ENCODE results near the gene IFI6. TPM values are rescaled to one million over a fixed set of nuclear protein-coding genes. Genes with fewer than 3 reads are reported as not detected.

The IFI6 gene
- total and polyA plus RNA-seq, 2 of the 8 experiments (the other 6 are each of a cell fraction or from before 2014, with no cell fraction given): 6.1 to 13.2 TPM

DNA sequence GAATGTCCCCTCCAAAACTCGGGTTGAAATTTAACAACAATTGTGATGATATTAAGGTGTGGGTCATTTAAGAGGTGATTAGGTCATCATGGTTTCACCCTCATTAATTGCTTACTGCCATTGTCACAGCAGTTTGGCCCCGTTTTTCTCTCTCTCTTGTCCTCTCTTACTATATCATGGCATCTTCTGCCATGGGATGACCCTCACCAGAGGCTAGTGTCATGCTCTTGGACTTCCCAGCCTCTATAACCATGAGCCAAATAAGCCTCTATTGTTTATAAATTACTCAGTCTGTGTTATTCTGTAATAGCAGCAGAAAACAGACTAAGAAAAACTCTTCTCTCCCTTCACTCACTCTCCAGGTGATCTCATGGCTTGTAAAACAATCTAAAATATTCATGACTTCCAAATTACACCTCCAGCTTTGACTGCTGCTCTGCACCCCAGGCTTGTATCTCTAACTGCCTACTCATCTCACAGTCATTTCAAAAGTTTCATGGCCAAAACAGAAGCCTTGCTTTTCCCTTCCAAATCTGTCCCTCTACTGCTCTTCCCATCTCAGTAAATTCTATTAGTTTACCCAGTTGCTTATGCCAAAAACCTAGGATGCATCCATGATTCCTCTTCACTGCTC lies 44.4 kb upstream of the IFI6 start:
- Histone ChIP-seq H3K9ac (replicated peaks in 1 of 4; ENCODE audit: extremely low read depth in 1 of 4, low read depth in 3 of 4, low read length in 3 of 4) (no peak overlapping the region), H3K4me3 (ENCODE audit: extremely low read depth in 1 of 4, insufficient read depth in 2 of 4, low read depth in 3 of 4, low read length in 4 of 4) (no peak overlapping the region), H2BK15ac (ENCODE audit: low read length) (no peak overlapping the region), H3K23ac (ENCODE audit: insufficient read length) (no peak overlapping the region), H2AK5ac (ENCODE audit: low read depth, low read length) (no peak overlapping the region), H2BK20ac (ENCODE audit: low read length) (no peak overlapping the region), H2BK120ac (replicated peaks; ENCODE audit: low read depth, low read length) (no peak overlapping the region), H3K23me2 (ENCODE audit: low read depth, low read length) (no peaks in the 10 kb centered on the region; the same call in 1 of the 2 replicates), H3K79me1 (ENCODE audit: low read depth, low read length) (no peaks in the 10 kb centered on the region), H3K4me1 (replicated peaks in 1 of 4; ENCODE audit: control insufficient read depth in 3 of 4, insufficient read depth in 4 of 4, low read length in 3 of 4) (peaks cover 0 to 6% (median 2%) of the 10 kb centered on the region in 4 experiments; a peak in 3 of 7 replicates), H2AFZ (ENCODE audit: low read length) (no peak overlapping the region), H4K5ac (ENCODE audit: insufficient read length, low read depth, low read length) (no peak overlapping the region), H3K56ac (replicated peaks; ENCODE audit: insufficient read length, low read depth, low read length) (no peak overlapping the region), H3K9me3 (ENCODE audit: insufficient read depth in 2 of 2, low read depth in 1 of 2, low read length in 1 of 2) (peaks cover 0 to 3% of the 10 kb centered on the region in 2 experiments; a peak in 2 of 4 replicates), H3K14ac (ENCODE audit: insufficient read length) (no peak overlapping the region), H3K18ac (ENCODE audit: extremely low read depth, low read length) (no peak overlapping the region), H4K8ac (ENCODE audit: extremely low read depth, insufficient read depth, low read length) (no peak overlapping the region), H3K36me3 (ENCODE audit: control insufficient read depth in 2 of 4, insufficient read depth in 4 of 4, low read length in 3 of 4) (no peaks in the 10 kb centered on the region), H4K20me1 (replicated peaks in 1 of 2; ENCODE audit: control insufficient read depth in 1 of 2, insufficient read depth in 2 of 2, low read length in 2 of 2) (no peaks in the 10 kb centered on the region), H3K27ac (ENCODE audit: low read depth, low read length) (no peak overlapping the region), H3K4me2 (ENCODE audit: insufficient read depth in 1 of 2, low read depth in 2 of 2, low read length in 2 of 2) (no peak overlapping the region), H2BK12ac (ENCODE audit: low read depth, low read length) (no peak overlapping the region), H3K79me2 (ENCODE audit: control insufficient read depth in 1 of 2, insufficient read depth in 2 of 2, low read length in 2 of 2) (no peaks in the 10 kb centered on the region), H3K27me3 (replicated peaks in 1 of 4; ENCODE audit: control insufficient read depth in 3 of 4, extremely low read depth in 1 of 4, insufficient read depth in 3 of 4, low read length in 3 of 4) (no peaks in the 10 kb centered on the region), H3K4ac (replicated peaks; ENCODE audit: insufficient read length, low read depth, low read length) (no peak overlapping the region), H2BK5ac (ENCODE audit: low read depth, low read length) (no peak overlapping the region), H4K91ac (replicated peaks; ENCODE audit: insufficient read length, low read length) (no peak overlapping the region)
- ChIA-PET POLR2A (ENCODE audit: partially characterized antibody) (interaction anchor here (2.2 kb wide), 1 partner anchor 9 kb away, joined by 6 read pairs; the partner anchor contains the start of gene FAM76A), CTCF (ENCODE audit: partially characterized antibody) (no interaction called here)
- DNase-seq (ENCODE audit: low read depth in 1 of 2, low spot score in 2 of 2): no peak
- 79% methylated on average over 2 of the region's 2 CpGs; no CpG with 5 or more reads in 1 of the 2 experiments for WGBS, 2 experiments (ENCODE audit: extremely low coverage in 1 of 2, insufficient coverage in 1 of 2, insufficient read length in 1 of 2, insufficient replicate concordance in 2 of 2, low coverage in 1 of 2, low lambda C conversion rate in 2 of 2, missing lambda C conversion rate in 1 of 2)
- TF ChIP-seq CBX8 (IDR thresholded peaks at IDR 0.05; ENCODE audit: borderline replicate concordance, low read depth, low read length): no peak
- TF ChIP-seq GABPA (IDR thresholded peaks at IDR 0.05; ENCODE audit: borderline replicate concordance, insufficient read depth, low read length): no peak
- no peak for TF ChIP-seq NANOG (IDR thresholded peaks at IDR 0.05; ENCODE audit: insufficient read depth, low read depth, low read length, poor library complexity, severe bottlenecking)
- no peak for TF ChIP-seq KDM4A (IDR thresholded peaks at IDR 0.05; ENCODE audit: low read depth, low read length, severe bottlenecking)
- no peak for TF ChIP-seq FOSL1 (IDR thresholded peaks at IDR 0.05; ENCODE audit: insufficient read depth, low read depth, low read length)
- FAIRE-seq: no peak

Measured in H1 (cell line).